ENCODE data around the gene SCFD2.

The SCFD2 gene

GRCh38 chr4:52879471-52879870 is 486.4 kb downstream of the SCFD2 start:
- no peak for DNase-seq (ENCODE audit: low spot score)

GRCh38 chr4:52877694-52878093 is 488.2 kb downstream of the SCFD2 start:
- DNase-seq (ENCODE audit: low spot score): no peak

- no peak for DNase-seq (ENCODE audit: low spot score)
These were observed 488.8 kb downstream of the SCFD2 start for GRCh38 chr4:52877036-52877435.

DNA sequence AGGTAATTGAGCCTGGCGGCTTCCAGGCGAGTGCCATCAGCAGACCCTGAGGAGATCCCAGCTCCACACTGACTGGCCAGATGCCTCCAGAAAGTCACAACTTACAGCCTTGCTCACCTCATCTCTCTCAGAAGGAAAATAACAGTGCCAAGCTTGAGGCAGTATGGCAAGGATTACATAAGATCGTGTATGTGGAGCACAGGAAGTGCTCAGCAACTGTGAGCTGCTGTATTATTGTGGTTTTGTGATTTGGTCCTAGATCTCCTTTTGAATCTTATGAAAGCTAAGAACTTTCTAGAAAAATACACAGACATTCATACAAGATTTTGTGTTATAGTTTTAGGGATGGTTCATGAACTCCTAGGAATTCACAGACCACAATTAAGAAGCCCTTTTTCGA is 489.8 kb downstream of the SCFD2 start:
- DNase-seq (ENCODE audit: low spot score): no peak

DNA sequence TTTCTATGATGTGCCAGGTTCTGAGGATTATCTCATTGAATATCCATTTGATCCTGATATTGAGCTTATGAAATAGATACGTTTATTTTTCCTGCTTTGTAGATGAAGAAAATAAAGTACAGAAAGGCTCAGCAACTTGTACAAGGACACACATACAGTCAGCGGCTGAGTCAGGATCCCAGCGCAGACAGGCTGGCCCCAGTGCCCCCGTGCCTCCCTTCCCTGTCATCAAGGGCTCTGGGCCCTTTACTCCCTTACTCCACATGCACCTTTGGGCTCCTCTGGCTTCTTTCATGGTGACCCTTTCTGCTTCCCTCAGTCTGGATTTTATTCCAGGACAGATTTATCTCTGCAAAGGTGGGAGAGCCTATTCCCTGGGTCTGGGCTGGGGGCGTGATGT is 490.9 kb downstream of the SCFD2 start:
- no peak for DNase-seq (ENCODE audit: low spot score)

- DNase-seq (ENCODE audit: low spot score): no peak
These were observed 492.0 kb downstream of the SCFD2 start for GRCh38 chr4:52873861-52874343.

DNA sequence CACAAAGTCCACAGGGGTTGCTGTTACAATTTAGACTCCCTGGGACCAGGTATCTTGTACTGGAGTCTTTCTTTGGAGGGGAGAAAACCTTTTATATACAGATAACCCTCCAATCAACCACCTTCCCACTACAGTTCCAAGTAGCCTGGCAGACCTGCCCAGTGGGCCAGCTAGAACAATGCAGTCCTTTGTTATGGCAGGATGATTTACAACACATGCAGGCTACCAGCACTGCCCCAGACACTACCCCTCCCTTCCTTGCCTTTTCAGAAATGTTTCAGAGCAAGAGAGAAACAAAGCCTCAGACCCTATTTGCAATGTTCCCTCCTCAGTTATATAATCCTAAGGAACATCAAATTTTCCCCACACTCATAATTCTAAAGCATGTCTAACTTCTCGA is 492.7 kb downstream of the SCFD2 start:
- no peak for DNase-seq (ENCODE audit: low spot score)

GRCh38 chr4:52870225-52870624 is 495.6 kb downstream of the SCFD2 start:
- DNase-seq (ENCODE audit: low spot score): no peak

DNA sequence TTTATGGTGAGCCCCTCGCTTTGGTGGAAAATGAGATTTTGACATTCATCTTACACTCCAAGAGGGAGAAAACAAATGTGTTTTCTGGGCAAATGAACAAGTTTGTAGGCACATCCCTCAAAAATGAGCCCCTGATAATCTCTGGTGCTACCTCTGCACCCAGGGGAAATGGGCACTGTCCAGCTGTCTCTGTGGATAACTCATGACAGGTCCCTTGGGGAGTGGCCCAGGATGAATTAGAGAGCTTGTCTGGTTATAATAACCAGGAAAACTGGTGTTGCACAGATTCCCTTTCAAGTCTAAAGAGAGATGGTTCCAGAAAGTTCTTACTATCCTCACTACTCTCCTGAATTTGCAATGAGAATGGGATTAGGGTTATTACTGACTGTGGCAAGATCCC is 496.2 kb downstream of the SCFD2 start:
- DNase-seq (ENCODE audit: low spot score): no peak

DNA sequence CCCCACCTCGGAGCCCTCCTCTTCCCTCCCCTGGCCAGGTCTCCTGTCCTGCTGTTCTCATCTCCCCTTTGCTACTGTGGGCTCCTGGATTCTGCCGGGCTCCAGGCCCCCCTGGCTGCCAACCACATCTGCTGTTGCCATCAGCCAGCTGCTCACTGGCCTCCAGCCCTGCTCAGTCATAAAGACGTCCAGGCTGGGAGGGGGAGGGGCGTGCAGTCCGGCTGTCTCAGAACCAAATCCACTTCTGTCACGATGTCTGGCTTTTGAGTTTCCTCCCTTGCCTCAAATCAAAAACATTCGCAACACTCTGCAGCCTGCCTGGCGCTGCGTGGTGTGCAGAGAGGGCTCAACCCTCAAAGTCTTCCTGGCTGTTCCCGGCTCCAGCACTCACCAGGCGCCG is 496.7 kb downstream of the SCFD2 start:
- no peak for DNase-seq (ENCODE audit: low spot score)

DNA sequence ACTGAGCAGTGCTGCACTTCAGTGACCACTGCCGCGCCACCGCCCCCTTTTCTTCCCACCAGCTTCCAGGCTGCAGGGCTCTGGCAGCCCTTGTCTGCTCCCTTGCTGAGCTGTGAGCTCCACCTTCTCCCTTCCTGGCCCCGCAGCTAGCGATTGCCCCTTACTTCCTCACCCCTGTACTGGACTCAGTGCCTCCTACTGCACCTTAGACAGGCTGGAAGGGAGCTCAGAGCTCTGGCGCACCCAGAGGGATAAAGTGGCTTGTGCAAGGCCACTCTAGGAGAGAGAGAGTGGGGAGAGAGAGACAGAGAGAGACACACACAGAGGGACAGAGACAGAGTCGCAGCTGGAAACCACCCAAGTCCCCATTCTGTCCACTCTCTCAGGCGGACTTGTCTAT is 497.7 kb downstream of the SCFD2 start:
- DNase-seq (ENCODE audit: low spot score): no peak

DNA sequence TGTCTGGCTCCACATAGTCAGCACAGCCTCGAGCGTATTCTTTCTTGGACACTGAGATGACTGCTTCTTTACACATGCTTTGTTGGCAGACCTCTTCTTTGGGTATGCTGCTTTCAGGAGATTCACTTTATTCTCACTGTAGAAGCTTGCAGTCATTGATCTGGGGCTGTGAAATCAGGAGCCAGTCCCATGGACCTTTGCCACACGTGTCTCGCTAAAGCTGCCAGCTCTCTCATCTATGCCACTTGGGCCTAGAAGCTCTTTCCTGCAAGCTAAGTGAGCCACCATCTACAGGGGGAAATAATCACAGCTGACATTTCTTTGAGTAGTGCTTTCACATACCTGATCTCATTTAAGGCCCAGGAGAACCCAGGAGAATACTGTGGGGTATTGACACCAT is 498.7 kb downstream of the SCFD2 start:
- DNase-seq (ENCODE audit: low spot score): no peak

- no peak for DNase-seq (ENCODE audit: low spot score)
These were observed 499.1 kb downstream of the SCFD2 start for GRCh38 chr4:52866734-52867133.

DNA sequence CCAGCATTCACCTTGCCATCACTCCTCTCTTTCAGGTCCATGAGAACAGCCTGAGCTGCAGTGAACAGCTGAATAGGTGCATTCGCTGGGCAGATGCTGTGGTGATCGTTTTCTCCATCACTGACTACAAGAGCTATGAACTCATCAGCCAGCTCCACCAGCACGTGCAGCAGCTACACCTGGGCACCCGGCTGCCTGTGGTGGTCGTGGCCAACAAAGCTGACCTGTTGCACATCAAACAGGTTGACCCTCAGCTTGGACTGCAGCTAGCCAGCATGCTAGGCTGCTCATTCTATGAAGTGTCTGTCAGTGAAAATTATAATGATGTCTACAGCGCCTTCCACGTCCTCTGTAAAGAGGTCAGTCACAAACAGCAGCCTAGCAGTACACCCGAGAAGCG is 500.6 kb downstream of the SCFD2 start:
- DNase-seq (ENCODE audit: low spot score): no peak

DNA sequence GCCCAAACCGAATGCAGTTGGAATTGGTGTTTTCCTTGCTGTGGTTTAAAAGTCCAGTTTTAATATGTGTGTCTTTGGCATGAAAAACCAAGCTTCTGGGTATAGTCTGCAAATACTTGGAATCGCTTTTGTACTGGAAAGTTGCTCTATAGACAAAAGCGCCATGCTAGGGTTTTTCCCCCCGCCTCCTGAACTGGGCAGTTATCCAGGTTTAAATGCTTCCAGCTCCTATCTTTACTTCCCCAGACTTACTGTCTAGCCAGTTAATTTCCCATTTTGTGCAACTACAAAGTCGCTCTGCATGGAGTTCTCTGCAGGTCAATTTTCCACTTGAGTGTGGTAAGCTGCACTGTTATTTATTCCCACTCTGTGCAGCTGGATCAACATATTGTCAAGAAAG is 501.1 kb downstream of the SCFD2 start:
- DNase-seq (ENCODE audit: low spot score): no peak

DNA sequence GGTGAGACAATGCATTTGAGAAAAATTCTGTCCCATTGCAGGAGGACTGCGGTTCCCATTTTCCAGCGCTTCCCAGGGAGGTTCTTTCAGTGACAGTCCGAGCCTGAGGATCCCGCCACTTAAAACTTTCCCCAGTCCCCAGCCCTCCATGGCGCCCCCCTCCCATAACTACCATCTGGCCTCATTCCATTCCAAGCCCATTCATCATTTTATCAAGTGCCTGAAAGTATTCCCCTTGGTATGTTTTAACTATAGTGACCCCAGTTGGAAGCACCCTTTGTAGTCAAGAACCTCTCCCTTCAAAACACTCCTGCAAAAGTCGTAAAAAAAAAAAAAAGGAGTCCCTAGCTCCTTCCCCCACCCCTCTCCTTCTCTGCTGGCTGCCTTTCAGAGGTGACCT is 502.5 kb downstream of the SCFD2 start:
- DNase-seq (ENCODE audit: low spot score): no peak

GRCh38 chr4:52862639-52863161 is 503.2 kb downstream of the SCFD2 start:
- DNase-seq (ENCODE audit: low spot score): no peak

DNA sequence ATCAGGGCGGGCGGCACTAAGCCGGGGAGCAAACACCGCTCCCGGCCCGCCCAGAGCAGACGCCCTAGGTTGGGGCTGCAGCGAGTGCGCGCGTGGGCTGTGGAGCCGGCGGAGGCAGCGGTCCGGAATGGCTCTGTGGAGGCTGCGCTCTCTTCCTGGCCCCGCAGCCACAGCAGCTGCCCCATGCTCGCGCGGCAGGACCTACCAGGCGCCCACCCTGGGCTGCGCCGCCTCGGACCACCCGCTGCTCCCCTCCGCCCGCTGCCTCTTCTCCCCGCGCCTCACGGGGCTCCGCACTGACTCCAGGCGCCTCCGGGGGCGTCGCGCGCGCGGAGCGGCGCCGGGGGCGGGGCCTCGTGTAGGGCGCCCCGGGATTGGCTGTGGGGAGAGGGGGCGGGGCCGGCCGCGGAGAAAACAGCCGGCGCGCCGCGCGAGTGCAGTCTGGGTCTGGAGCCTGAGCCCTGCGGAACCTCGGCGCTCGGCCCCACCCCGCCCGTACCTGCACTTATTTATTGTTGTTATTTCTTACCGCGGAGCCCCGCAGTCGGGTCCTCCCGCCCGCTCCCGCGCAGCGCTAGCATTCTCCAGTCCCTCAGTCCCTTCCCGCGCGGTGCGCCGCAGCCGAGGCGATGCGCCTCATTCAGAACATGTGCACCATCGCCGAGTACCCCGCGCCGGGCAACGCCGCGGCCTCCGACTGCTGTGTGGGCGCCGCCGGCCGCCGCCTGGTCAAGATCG is 503.8 kb downstream of the SCFD2 start, which contains the start of gene RASL11B:
Gene RASL11B, plus strand, starts transcription at position 439 of the 738 bp plus-strand sequence. Its CDS starts 191 bp downstream, at position 630.
- no peak for DNase-seq (ENCODE audit: low spot score)

DNA sequence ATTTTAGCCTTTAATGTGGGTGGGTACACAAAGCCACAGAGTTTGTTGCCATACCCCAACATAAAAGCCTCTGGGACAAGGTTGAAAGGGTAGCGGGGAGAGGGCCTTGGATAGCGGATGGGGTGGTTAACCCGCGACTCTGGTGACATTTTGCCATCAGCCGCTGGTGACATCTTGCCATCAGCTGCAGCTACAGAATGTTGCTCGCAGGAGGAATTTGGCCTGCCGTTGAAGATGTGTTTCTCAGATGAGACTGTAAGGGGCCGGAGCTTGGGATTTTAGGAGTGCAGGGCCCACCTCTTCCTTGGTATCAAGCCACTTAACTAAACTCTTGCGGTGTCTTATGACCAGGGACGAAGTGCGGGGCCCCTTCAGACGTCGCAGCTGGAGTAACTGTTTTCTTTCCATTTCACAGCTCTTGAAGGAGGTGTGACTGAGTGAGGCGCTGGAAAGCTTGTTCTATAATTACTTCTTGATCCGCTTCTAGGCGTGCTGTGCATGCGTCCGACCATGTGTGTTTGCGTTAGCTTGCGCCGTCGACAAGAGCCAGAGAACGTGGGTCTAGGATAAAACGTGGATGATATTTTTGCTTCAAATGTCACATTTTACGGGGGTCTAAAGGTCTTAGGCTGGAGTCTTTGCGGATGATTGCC is 504.6 kb downstream of the SCFD2 start:
- DNase-seq (ENCODE audit: low spot score): no peak

DNA sequence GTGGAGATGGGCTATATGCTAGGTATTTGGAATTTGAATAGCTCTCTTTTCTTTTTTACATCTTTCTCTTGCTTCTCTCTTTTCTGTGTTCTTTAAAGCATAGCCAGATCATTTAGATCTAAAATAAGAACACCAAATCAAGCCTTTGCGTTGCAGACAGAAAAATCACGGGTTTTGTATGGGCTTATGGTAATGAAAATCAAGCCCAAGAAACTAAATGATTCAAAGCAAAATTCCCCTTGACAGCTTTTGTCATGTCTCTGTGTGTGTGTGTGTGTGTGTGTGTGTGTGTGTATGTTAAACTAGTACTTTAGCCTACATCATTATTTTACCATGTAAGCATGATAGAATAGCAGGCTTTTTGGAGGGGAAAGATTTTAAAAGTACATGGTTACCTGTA is 505.5 kb downstream of the SCFD2 start:
- no peak for DNase-seq (ENCODE audit: low spot score)

DNA sequence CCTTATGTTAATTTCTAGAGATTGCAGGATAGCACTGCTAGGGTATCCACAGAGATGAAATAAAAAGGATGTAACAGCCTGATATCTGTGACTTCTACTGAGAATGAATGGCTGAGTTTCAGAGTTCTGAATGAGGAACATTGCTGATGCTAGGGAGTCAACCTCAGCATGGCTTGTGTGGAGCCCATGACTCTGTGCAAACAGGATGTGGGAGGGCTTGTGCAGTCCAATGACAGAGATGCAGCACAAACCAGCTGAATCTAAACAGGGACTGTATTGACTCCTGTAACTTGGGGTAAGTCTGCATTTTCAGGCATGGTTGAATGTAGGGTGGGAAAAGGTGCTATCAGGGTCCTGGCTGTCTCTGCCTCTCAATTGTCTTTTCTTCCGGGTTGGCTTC is 509.1 kb downstream of the SCFD2 start:
- DNase-seq (ENCODE audit: low spot score): no peak

- DNase-seq (ENCODE audit: low spot score): no peak
These were observed 512.5 kb downstream of the SCFD2 start for GRCh38 chr4:52853351-52853750.

DNA sequence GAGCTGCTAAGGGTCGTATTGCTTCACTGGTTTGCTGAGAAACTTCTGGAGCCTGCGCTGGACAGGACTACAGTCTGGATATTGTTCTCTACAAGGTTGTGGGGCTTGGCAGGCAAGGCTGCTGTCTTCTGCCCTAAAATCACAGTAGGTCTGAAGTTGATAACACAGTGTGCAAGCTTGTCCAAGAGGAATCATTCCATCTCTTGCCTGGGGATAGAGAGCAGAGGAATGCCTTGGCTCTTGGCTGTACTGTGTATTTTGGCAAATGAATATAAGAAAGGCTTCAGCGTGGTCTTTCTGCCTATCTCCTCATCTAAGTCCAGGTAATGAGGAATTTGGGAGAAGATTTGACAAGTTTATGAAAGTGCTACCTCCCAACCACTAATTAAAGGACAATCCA is 513.1 kb downstream of the SCFD2 start:
- no peak for DNase-seq (ENCODE audit: low spot score)

Measured in RKO (cell line).